Epithelial cell of proximal tubule (primary cell): ENCODE results near the gene ZNF563. TPM values are rescaled to one million over a fixed set of nuclear protein-coding genes. Genes with fewer than 3 reads are reported as not detected.
"Not testable (repeated sequence)": the region's sequence is repeated elsewhere in the genome, so short reads cannot be mapped to it uniquely, and the experiment has no call there.

Source experiments
- DNase-seq: peaks from one replicate; pipeline ENCODE4 v3.0.0-alpha.2; 2011; ENCODE audit warnings: low read depth
- H3K4me3 ChIP-seq: 2 replicates; pipeline ENCODE4 v1.5.1; 2011; ENCODE audit warnings: low read depth, mild to moderate bottlenecking, low read length
- CTCF ChIP-seq: conservative IDR thresholded peaks from 2 replicates; pipeline ENCODE4 v1.5.1; 2012; ENCODE audit warnings: low read depth, mild to moderate bottlenecking, low read length
- total RNA-seq: library from RNA; depleted of rRNA; stranded (reverse); fragments of >200 nt; gene quantifications from 2 replicates; pipeline ENCODE4 v1.2.3, GENCODE V29; 2015

ZNF563 gene
- total RNA-seq, 1 donor from 2014 or later = 9.7 TPM

DNA sequence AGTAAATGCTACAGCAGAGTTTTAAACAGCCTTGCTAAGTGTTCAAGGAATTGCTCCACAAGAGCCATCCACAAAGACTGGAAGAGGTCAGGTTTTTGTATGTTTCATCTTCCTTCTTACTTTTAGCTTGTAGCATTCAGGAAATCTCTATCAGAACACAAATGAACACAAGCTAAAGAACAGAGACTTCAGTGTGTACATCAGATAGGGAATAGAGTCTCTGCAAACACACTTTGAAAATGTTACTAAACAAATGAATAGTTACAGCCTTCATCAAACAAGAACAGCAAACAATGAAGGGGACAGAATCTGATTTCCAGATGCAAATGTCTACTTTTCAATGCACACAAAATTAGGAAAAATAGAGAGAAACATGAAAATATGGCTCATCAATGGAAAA, 7.7 kb downstream of the ZNF563 start:
- TF ChIP-seq CTCF = no peak
- no peak for DNase-seq
- no peak overlapping the region for H3K4me3 ChIP-seq

- DNase-seq = no peak
These were observed 14.5 kb downstream of the ZNF563 start for GRCh38 chr19:12318782-12319413.

GRCh38 chr19:12314553-12314952, 18.9 kb downstream of the ZNF563 start:
- no peak for DNase-seq
- no peak overlapping the region for H3K4me3 ChIP-seq
- no peak for TF ChIP-seq CTCF

More at GRCh38 chr19:12318782-12319413, 14.5 kb downstream of the ZNF563 start:
- TF ChIP-seq CTCF = no peak
- no peak overlapping the region for H3K4me3 ChIP-seq

DNA sequence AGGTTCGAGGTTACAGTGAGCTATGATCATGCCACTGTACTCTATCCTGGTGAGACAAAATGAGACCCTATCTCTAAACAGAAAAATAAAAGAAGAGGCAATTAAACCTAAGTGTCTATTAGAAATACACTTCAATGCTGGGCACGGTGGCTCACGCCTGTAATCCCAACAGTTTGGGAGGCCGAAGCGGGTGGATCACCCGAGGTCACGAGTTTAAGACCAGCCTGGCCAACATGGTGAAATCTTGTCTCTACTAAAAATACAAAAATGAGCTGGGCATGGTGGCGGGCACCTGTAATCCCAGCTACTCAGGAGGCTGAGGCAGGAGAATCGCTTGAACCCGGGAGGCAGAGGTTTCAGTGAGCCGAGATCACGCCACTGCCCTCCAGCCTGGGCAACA, 24.5 kb downstream of the ZNF563 start:
- not testable (repeated sequence) for DNase-seq, H3K4me3 ChIP-seq

- DNase-seq = no peak
- H3K4me3 ChIP-seq = peak overlapping the region; percentile 88
- no peak for TF ChIP-seq CTCF
These were observed 38.2 kb downstream of the ZNF563 start for GRCh38 chr19:12295191-12295590.

GRCh38 chr19:12294249-12295158, 38.9 kb downstream of the ZNF563 start, which contains the start of gene ZNF44:
ZNF44 (minus strand) TSS chr19:12294883; CDS start chr19:12294694, 189 bp downstream.
- H3K4me3 ChIP-seq = peak within 1 kb of the TSS; percentile 88
- TF ChIP-seq CTCF = no peak
- peak; percentile 74 for DNase-seq

- peak overlapping the region; percentile 88 for H3K4me3 ChIP-seq
- TF ChIP-seq CTCF = no peak
- DNase-seq = peak; percentile 79
These were observed 39.6 kb downstream of the ZNF563 start for GRCh38 chr19:12293777-12294248.
